ENCODE results near the gene TERT. TPM values are rescaled to one million over a fixed set of nuclear protein-coding genes. Genes with fewer than 3 reads are reported as not detected.
"Not testable (repeated sequence)": the region's sequence is repeated elsewhere in the genome, so short reads cannot be mapped to it uniquely, and the experiment has no call there.

Gene TERT
- total RNA-seq, 1 donor from 2014 or later, result 165 TPM

- DNase-seq (ENCODE audit: low read depth), result no peak
Observed at GRCh38 chr5:1297243-1297642, 2.4 kb upstream of the TERT start.

GRCh38 chr5:1295650-1296037, 776 bp upstream of the TERT start:
- no peak for DNase-seq (ENCODE audit: low read depth)

- peak; percentile 26 for DNase-seq (ENCODE audit: low read depth)
Observed at GRCh38 chr5:1294206-1294834, 548 bp downstream of the TERT start.

DNA sequence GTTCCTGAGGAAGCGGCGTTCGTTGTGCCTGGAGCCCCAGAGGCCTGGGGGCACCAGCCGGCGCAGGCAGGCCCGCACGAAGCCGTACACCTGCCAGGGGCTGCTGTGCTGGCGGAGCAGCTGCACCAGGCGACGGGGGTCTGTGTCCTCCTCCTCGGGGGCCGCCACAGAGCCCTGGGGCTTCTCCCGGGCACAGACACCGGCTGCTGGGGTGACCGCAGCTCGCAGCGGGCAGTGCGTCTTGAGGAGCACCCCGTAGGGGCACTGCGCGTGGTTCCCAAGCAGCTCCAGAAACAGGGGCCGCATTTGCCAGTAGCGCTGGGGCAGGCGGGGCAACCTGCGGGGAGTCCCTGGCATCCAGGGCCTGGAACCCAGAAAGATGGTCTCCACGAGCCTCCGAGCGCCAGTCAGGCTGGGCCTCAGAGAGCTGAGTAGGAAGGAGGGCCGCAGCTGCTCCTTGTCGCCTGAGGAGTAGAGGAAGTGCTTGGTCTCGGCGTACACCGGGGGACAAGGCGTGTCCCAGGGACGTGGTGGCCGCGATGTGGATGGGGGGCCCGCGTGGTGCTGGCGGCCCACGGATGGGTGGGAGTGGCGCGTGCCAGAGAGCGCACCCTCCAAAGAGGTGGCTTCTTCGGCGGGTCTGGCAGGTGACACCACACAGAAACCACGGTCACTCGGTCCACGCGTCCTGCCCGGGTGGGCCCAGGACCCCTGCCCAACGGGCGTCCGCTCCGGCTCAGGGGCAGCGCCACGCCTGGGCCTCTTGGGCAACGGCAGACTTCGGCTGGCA, 1.3 kb downstream of the TERT start:
- peak; percentile 36 for DNase-seq (ENCODE audit: low read depth)

DNA sequence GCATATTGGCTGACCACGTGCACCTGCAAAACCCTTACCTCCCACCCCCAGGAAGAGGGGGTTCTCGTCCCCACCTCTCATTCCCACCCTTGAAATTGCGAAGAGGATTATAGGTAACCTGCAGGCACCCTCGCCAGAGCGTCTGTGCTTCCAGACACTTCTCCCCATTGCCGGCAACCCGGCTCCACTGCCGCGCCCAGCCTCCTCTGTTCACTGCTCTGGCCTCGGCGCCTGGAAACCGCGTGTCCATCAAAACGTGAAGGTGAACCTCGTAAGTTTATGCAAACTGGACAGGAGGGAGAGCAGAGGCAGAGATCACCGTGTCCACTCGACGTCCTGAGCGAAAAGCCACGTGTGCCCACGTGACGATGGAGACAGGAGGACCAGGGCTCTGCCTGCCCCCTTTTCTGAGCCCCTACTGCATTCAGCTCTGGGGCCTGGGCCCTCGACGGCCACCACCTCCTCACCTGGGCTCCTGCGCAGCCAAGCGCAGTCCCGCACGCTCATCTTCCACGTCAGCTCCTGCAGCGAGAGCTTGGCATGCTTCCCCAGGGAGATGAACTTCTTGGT, 1.9 kb downstream of the TERT start:
- no peak for DNase-seq (ENCODE audit: low read depth)

DNA sequence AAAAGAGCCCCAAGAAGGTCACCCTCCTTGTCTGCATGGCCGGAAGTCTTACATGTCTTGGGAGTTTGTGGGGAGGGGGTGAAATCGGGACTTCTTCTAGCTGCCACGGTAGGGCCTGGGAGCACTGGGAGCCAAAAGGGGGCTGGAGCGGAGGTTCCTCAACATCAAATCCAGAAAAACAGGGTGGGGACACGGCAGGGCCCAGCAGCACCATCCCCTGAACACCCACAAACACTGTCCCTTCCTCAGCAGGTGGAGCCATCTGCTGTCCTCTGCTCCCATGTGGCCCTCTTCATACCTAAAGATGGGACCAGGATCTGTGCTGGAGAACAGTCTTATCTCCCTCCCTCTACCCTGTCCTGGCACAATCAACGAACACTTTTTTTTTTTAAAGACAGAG, 2.7 kb downstream of the TERT start:
- no peak for DNase-seq (ENCODE audit: low read depth)

DNA sequence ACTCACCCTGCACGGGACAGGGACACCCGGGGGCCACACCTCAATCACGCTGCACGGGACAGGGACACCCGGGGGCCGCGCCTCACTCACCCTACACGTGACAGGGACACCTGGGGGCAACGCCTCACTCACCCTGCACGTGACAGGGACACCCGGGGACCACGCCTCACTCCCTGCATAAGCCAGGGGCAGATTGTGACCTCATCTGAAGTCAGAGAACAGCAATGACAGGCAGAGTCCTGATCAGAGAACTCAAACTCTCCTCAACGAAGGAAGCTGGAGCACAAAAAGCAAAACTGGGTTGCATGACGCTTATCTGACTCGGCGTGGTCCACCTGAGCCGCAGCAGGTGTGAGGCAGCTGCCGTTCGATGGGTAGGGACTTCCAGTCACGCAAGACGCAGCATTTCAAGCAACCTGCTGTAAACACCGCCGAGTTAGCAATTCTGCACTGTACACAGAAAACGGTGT, 3.2 kb downstream of the TERT start:
- no peak for DNase-seq (ENCODE audit: low read depth)

- DNase-seq (ENCODE audit: low read depth), result not testable (repeated sequence)
Observed at GRCh38 chr5:1290956-1291355, 3.9 kb downstream of the TERT start.

DNA sequence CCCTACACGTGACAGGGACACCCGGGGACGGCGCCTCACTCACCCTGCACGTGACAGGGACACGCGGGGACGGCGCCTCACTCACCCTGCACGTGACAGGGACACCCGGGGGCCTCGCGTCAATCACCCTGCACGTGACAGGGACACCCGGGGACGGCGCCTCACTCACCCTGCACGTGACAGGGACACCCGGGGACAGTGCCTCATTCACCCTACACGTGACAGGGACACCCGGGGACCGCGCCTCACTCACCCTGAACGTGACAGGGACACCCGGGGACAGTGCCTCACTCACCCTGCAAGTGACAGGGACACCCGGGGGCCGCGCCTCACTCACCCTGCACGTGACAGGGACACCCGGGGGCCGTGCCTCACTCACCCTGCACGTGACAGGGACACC, 5.3 kb downstream of the TERT start:
- DNase-seq (ENCODE audit: low read depth), result not testable (repeated sequence)

- DNase-seq (ENCODE audit: low read depth), result no peak
Observed at GRCh38 chr5:1288439-1289335, 6.2 kb downstream of the TERT start.

DNA sequence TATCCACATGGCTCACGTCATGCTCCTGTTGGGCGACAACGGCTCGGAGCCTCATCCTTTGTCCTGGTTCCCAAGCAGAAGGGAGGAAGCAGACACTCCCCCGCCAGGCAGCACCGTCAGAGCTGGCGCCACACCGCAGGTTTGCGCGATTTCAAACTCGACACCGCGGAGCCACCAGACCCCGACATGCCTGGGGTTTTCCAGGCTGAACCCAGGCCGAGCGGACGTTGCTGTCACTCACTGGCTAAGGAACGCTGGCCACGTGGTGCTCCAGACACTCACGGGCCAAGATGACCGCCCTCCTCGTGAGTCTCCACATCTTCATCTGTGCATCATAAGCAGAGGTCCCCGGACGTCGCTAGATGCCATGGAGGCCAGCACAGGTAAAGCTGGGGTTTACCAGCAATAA, 9.0 kb downstream of the TERT start:
- no peak for DNase-seq (ENCODE audit: low read depth)

DNA sequence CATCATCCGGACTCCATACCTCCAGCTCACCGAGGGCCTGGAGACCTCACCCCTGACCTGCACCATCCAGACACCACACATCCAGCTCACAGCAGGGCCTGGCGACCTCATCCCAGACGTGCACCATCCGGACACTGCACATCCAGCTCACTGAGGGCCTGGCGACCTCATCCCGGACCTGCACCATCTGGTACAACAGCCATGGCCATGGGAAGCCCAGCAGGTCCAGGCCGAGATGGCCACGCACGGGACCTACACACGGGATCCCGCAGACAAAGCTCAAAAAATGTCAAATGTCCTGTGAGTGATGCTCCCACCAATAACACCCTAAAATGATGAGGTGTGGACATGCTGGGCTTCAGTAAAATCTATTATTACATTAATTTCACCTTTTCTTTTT, 9.7 kb downstream of the TERT start:
- no peak for DNase-seq (ENCODE audit: low read depth)

DNA sequence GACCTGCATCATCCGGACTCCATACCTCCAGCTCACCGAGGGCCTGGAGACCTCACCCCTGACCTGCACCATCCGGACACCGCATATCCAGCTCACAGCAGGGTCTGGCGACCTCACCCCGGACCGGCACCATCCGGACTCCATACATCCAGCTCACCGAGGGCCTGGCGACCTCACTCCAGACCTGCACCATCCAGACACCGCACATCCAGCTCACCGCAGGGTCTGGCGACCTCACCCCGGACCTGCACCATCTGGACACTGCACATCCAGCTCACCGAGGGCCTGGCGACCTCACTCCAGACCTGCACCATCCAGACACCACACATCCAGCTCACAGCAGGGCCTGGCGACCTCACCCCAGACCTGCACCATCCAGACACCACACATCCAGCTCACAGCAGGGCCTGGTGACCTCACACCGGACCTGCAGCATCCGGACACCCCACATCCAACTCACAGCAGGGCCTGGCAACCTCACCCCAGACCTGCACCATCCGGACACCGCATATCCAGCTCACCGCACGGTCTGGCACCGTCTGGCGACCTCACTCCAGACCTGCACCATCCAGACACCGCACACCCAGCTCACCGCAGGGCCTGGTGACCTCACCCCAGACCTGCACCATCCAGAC, 10.4 kb downstream of the TERT start:
- DNase-seq (ENCODE audit: low read depth), result not testable (repeated sequence)

GRCh38 chr5:1283729-1284041, 11.2 kb downstream of the TERT start:
- not testable (repeated sequence) for DNase-seq (ENCODE audit: low read depth)

GRCh38 chr5:1282993-1283728, 11.7 kb downstream of the TERT start:
- not testable (repeated sequence) for DNase-seq (ENCODE audit: low read depth)

GRCh38 chr5:1282131-1282992, 12.5 kb downstream of the TERT start:
- peak; percentile 27 for DNase-seq (ENCODE audit: low read depth)

- DNase-seq (ENCODE audit: low read depth), result no peak
Observed at GRCh38 chr5:1281038-1281882, 13.6 kb downstream of the TERT start.

Data from myocyte (in vitro differentiated cells).